Chondrocyte (in vitro differentiated cells): Measurements from ENCODE around the gene OAS3. TPM values are rescaled to one million over a fixed set of nuclear protein-coding genes. Genes with fewer than 3 reads are reported as not detected.

ENCODE experiments used
- DNase-seq: peaks from one replicate; pipeline ENCODE4 v3.0.0; 2021; ENCODE audit warnings: mixed read lengths, low spot score
- H3K27ac Mint-ChIP-seq: one replicate; pipeline ENCODE4 v1.8.0; 2021; ENCODE audit warnings: mild to moderate bottlenecking, moderate library complexity, mixed read lengths; ENCODE audit not compliant: unreplicated experiment
- H3K27me3 Mint-ChIP-seq: 2 replicates; pipeline ENCODE4 v1.8.0; 2021; ENCODE audit warnings: low read depth, mixed read lengths
- H3K36me3 Mint-ChIP-seq: 2 replicates; pipeline ENCODE4 v1.8.0; 2021; ENCODE audit warnings: low read depth, mixed read lengths
- H3K4me1 Mint-ChIP-seq: 2 replicates; pipeline ENCODE4 v1.8.0; 2021; ENCODE audit warnings: low read depth, mild to moderate bottlenecking, mixed read lengths
- H3K4me3 Mint-ChIP-seq: one replicate; pipeline ENCODE4 v1.8.0; 2021; ENCODE audit warnings: mild to moderate bottlenecking, moderate library complexity, mixed read lengths; ENCODE audit not compliant: unreplicated experiment
- H3K9me3 Mint-ChIP-seq: 2 replicates; pipeline ENCODE4 v1.8.0; 2021; ENCODE audit warnings: low read depth, mixed read lengths
- total RNA-seq: library from RNA; stranded (reverse); gene quantifications from 3 replicates; pipeline ENCODE4 v1.2.1, GENCODE V29; 2021
- TF ChIP-seq, protein P1 (sequence below): fragments of 200-600 bp; sonication (generic); IDR thresholded peaks from 2 replicates; pipeline ENCODE4 v1.5.0; 2021; ENCODE audit warnings: antibody characterized with exemption, mild to moderate bottlenecking, moderate library complexity

The OAS3 gene
- total RNA-seq, 1 donor from 2014 or later = 0.55 TPM

DNA sequence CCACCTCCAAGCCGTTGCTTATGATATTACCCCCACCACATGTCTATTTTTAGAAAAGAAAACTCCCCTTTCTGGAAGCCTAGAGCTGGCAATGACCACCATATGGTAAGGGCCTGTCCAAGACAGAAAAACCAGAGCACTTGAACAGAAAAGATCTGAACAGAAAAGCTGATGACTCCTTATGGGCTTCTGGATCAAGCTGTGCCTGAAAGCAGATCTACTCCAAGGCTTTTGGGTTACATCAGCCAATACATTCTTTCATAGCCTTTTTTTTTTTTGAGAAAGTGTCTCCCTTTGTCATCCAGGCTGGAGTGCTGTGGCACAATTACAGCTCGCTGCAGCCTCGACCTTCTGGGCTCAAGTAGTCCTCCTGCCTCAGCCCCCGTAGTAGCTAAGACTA lies 23.3 kb downstream of the OAS3 start:
- TF ChIP-seq, protein P1, sequence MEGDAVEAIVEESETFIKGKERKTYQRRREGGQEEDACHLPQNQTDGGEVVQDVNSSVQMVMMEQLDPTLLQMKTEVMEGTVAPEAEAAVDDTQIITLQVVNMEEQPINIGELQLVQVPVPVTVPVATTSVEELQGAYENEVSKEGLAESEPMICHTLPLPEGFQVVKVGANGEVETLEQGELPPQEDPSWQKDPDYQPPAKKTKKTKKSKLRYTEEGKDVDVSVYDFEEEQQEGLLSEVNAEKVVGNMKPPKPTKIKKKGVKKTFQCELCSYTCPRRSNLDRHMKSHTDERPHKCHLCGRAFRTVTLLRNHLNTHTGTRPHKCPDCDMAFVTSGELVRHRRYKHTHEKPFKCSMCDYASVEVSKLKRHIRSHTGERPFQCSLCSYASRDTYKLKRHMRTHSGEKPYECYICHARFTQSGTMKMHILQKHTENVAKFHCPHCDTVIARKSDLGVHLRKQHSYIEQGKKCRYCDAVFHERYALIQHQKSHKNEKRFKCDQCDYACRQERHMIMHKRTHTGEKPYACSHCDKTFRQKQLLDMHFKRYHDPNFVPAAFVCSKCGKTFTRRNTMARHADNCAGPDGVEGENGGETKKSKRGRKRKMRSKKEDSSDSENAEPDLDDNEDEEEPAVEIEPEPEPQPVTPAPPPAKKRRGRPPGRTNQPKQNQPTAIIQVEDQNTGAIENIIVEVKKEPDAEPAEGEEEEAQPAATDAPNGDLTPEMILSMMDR = no peak
- Mint-ChIP-seq H3K4me1 (no peaks in the 10 kb centered on the region), H3K27ac (no peak overlapping the region), H3K9me3 (peaks cover 20% of the 10 kb centered on the region), H3K27me3 (no peaks in the 10 kb centered on the region), H3K4me3 (no peak overlapping the region), H3K36me3 (no peaks in the 10 kb centered on the region)
- no peak for DNase-seq

DNA sequence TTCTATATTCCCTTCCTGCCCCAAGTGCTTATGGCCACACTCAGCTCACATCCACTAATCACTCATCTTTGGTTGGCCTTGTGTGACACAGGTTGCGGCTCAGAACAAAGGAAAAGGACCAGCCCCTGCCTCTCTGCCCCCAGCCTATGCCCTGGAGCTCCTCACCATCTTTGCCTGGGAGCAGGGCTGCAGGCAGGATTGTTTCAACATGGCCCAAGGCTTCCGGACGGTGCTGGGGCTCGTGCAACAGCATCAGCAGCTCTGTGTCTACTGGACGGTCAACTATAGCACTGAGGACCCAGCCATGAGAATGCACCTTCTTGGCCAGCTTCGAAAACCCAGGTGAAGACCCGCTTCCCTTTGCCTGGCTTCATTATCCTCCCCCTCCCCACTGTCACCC lies 24.3 kb downstream of the OAS3 start:
- Mint-ChIP-seq H3K27ac (no peak overlapping the region), H3K4me1 (no peaks in the 10 kb centered on the region), H3K4me3 (no peak overlapping the region), H3K27me3 (no peaks in the 10 kb centered on the region), H3K36me3 (no peaks in the 10 kb centered on the region), H3K9me3 (peaks cover 15% of the 10 kb centered on the region)
- no peak for DNase-seq
- TF ChIP-seq, protein P1 = no peak

DNA sequence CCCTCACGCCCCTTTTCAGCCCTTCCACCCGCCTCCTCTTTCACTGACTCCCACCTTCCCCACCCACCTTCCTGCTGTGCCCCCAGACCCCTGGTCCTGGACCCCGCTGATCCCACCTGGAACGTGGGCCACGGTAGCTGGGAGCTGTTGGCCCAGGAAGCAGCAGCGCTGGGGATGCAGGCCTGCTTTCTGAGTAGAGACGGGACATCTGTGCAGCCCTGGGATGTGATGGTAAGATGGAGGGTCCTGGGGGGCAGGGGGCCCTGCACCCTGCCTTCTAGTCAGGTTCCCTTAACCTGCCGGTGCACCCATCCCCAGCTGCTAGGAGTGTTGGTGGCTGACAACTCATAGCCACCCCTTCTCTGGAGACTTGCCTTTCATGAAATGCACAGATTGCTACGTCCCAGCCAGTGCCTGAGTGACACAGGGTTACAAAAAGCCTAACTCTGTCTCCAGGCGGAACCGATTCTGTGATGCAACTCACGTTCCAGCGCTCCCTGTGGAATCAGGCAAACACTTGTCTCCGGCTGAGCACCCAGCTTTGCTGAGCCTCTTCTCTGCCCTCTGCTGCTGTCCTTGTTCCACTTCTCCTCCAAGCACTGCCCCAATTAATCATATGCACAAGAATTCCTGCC lies 25.1 kb downstream of the OAS3 start:
- Mint-ChIP-seq H3K9me3 (peaks cover 9% of the 10 kb centered on the region), H3K4me1 (no peaks in the 10 kb centered on the region), H3K27ac (no peak overlapping the region), H3K36me3 (no peaks in the 10 kb centered on the region), H3K4me3 (no peak overlapping the region), H3K27me3 (no peaks in the 10 kb centered on the region)
- DNase-seq = peak; percentile 77
- TF ChIP-seq, protein P1 = no peak

DNA sequence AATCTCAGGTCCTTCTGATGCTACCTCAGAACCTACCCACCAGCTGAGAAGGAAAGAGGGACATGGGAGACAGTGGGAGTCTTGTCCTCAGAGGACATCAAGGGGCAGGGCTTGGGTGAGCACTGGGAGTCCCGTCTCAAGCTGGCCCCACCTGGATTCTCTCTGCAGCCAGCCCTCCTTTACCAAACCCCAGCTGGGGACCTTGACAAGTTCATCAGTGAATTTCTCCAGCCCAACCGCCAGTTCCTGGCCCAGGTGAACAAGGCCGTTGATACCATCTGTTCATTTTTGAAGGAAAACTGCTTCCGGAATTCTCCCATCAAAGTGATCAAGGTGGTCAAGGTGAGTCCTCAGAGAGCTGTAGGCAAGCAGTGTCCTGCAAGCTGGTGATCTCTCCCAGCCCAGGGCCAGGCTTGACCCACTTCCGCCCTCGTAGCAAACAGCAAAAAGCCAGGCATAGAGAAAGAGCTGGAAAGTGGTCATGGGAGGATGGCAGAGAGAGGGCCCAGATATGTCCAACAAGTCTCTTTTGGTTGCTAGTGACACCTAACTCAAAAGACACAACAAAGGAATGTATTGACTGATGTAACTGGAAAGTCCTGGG lies 25.9 kb downstream of the OAS3 start:
- Mint-ChIP-seq H3K4me1 (no peaks in the 10 kb centered on the region), H3K4me3 (no peak overlapping the region), H3K27ac (no peak overlapping the region), H3K36me3 (no peaks in the 10 kb centered on the region), H3K9me3 (peaks cover 9% of the 10 kb centered on the region), H3K27me3 (no peaks in the 10 kb centered on the region)
- DNase-seq = no peak
- TF ChIP-seq, protein P1 = no peak

DNA sequence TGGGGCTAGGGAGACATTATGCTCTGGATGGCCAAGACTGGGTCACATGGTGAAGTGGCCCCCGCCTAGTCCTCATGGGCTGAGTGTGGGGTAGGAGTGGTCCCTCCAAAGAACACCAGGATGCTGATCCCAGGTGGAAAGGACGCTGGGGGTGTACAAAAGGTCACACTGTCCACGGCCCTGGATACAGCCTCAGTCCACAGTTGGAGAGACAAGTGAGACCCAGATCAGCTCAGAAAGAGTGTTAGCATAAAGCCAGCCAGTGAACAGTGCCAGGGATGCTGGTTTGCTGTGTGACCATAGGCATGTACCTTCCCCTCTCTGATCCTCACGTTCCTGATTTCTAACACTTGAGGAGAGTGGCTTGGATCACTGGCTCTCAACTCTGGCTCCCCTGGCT lies 26.6 kb downstream of the OAS3 start:
- Mint-ChIP-seq H3K27me3 (no peaks in the 10 kb centered on the region), H3K36me3 (no peaks in the 10 kb centered on the region), H3K9me3 (peaks cover 1% of the 10 kb centered on the region), H3K4me3 (no peak overlapping the region), H3K4me1 (no peaks in the 10 kb centered on the region), H3K27ac (no peak overlapping the region)
- no peak for DNase-seq
- TF ChIP-seq, protein P1 = no peak
